Hypothalamus (tissue), 51 donors: ENCODE data around the gene GPHA2.
"Not testable (repeated sequence)": the region's sequence is repeated elsewhere in the genome, so short reads cannot be mapped to it uniquely, and the experiment has no call there.

Experiments
- DNase-seq, 51 donors: peaks; one replicate each; lab custom pipeline; 2025; lab: John Stamatoyannopoulos, UW

The GPHA2 gene

GRCh38 chr11:64935359-64936081, at the start of gene GPHA2:
TSS of gene GPHA2 (minus strand) at chr11:64935893. CDS start at chr11:64935460, 433 bp downstream.
- no peak for DNase-seq

GRCh38 chr11:64983339-64983738, 47.6 kb upstream of the GPHA2 start:
- DNase-seq, result not testable (repeated sequence)

- DNase-seq, result no peak
Measured at GRCh38 chr11:64976651-64977050, 41.0 kb upstream of the GPHA2 start.

GRCh38 chr11:64974124-64974523, 38.4 kb upstream of the GPHA2 start:
- DNase-seq, result no peak

- DNase-seq, result peak in 45 of 51 donors; percentile 10 to 76 (median 44)
Measured at GRCh38 chr11:64971421-64972233, 35.9 kb upstream of the GPHA2 start, which contains the start of gene MAJIN. TSS of gene MAJIN (minus strand) at chr11:64972108. CDS start at chr11:64959405, 12,703 bp downstream.

- no peak for DNase-seq
Measured at GRCh38 chr11:64970731-64971151, 35.0 kb upstream of the GPHA2 start.

- no peak for DNase-seq
Measured at GRCh38 chr11:64969209-64969608, 33.5 kb upstream of the GPHA2 start.

- DNase-seq, result no peak
Measured at GRCh38 chr11:64967375-64967774, 31.7 kb upstream of the GPHA2 start.

- no peak for DNase-seq
Measured at GRCh38 chr11:64963072-64963631, 27.5 kb upstream of the GPHA2 start.

- no peak for DNase-seq
Measured at GRCh38 chr11:64960719-64961118, 25.0 kb upstream of the GPHA2 start.

- DNase-seq, result no peak
Measured at GRCh38 chr11:64959498-64959897, 23.8 kb upstream of the GPHA2 start.

- no peak for DNase-seq
Measured at GRCh38 chr11:64954201-64954600, 18.5 kb upstream of the GPHA2 start.

- no peak for DNase-seq
Measured at GRCh38 chr11:64951529-64951928, 15.8 kb upstream of the GPHA2 start.

GRCh38 chr11:64947208-64947814, 11.6 kb upstream of the GPHA2 start:
- peak in 1 of 51 donors; percentile 5 for DNase-seq

- DNase-seq, result no peak
Measured at GRCh38 chr11:64936539-64936938, 846 bp upstream of the GPHA2 start.

GRCh38 chr11:64934682-64935358, 873 bp downstream of the GPHA2 start:
- DNase-seq, result no peak

- no peak for DNase-seq
Measured at GRCh38 chr11:64933935-64934681, 1.6 kb downstream of the GPHA2 start.

GRCh38 chr11:64933213-64933934, 2.3 kb downstream of the GPHA2 start:
- no peak for DNase-seq

- no peak for DNase-seq
Measured at GRCh38 chr11:64932324-64932723, 3.4 kb downstream of the GPHA2 start.
